Endothelial cell of umbilical vein (primary cell): ENCODE data around the gene CCHCR1. TPM values are rescaled to one million over a fixed set of nuclear protein-coding genes. Genes with fewer than 3 reads are reported as not detected.

ENCODE experiments used
- BruUV-seq: library from RNA; stranded (reverse); fragments of 400-500 nt; replicated peaks from 2 replicates; lab custom pipeline; 2021; lab: Mats Ljungman, UMichigan
- CTCF ChIA-PET: fragments of 300-600, 350-600 bp; sonication (Branson Sonifier 250); formaldehyde crosslinking; loops from one replicate; lab custom pipeline; 2021; ENCODE audit warnings: antibody characterized with exemption, inconsistent platforms; lab: Charles Lee
- POLR2A ChIA-PET: fragments of 300-600, 350-600 bp; sonication (Branson Sonifier 250); formaldehyde crosslinking; loops from one replicate; lab custom pipeline; 2021; ENCODE audit warnings: antibody characterized with exemption, inconsistent platforms; lab: Charles Lee
- DNase-seq: peaks from one replicate; pipeline ENCODE4 v3.0.0-alpha.2; 2011; ENCODE audit warnings: low read depth, low spot score
- FAIRE-seq: peaks from 2 replicates; lab custom pipeline; 2011; peaks lifted over from hg19 to GRCh38; lab: Jason Lieb, UNC
- H2AFZ ChIP-seq: 2 replicates; pipeline ENCODE4 v1.6.0; 2012; ENCODE audit warnings: low read depth, low read length, control low read depth, inconsistent platforms
- H3K27ac ChIP-seq: 2 replicates; pipeline ENCODE4 v1.5.1; 2011; ENCODE audit warnings: low read depth, mild to moderate bottlenecking, control low read depth, low read length, moderate library complexity; ENCODE audit not compliant: insufficient read depth
- H3K27me3 ChIP-seq, 2 experiments: 2 replicates each; pipeline versions ENCODE4 v1.6.0 to v1.6.1; 2011; ENCODE audit warnings: low read length in 2 of 2, mixed read lengths in 1 of 2; ENCODE audit not compliant: control insufficient read depth in 2 of 2, insufficient read depth in 2 of 2
- H3K36me3 ChIP-seq, 2 experiments: 2 replicates in 1 of 2; 3 replicates in 1 of 2; pipeline ENCODE4 v1.5.1; 2011; ENCODE audit warnings: low read length in 2 of 2, mild to moderate bottlenecking in 1 of 2, moderate library complexity in 1 of 2; ENCODE audit not compliant: control insufficient read depth in 2 of 2, insufficient read depth in 2 of 2; ENCODE audit errors: extremely low read depth in 1 of 2
- H3K4me1 ChIP-seq: 3 replicates; pipeline ENCODE4 v1.5.1; 2011; ENCODE audit warnings: mild to moderate bottlenecking, low read length; ENCODE audit not compliant: control insufficient read depth, insufficient read depth; ENCODE audit errors: extremely low read depth
- H3K4me2 ChIP-seq: 2 replicates; pipeline ENCODE4 v1.6.1; 2011; ENCODE audit warnings: low read length, control low read depth, mixed read lengths; ENCODE audit not compliant: insufficient read depth
- H3K4me3 ChIP-seq, 3 experiments: fragments of 200-600 bp in 1 of 3; sonication (generic), shearing (Covaris generic) in 1 of 3; replicated peaks in 1 of 3; 2 replicates each; pipeline ENCODE4 v1.5.1; 2011 to 2016; ENCODE audit warnings: control low read depth in 3 of 3, low read length in 3 of 3, mild to moderate bottlenecking in 2 of 3, inconsistent platforms in 1 of 3, low read depth in 1 of 3, moderate library complexity in 1 of 3; ENCODE audit not compliant: insufficient read depth in 1 of 3
- H3K79me2 ChIP-seq: 2 replicates; pipeline ENCODE4 v1.6.0; 2012; ENCODE audit warnings: low read length, inconsistent platforms; ENCODE audit not compliant: control insufficient read depth, insufficient read depth
- H3K9ac ChIP-seq: replicated peaks from 2 replicates; pipeline ENCODE3; 2011; ENCODE audit warnings: low read length, control low read depth; ENCODE audit not compliant: insufficient read depth; ENCODE audit errors: extremely low read depth
- H3K9me1 ChIP-seq: replicated peaks from 3 replicates; pipeline ENCODE4 v1.6.0; 2011; ENCODE audit warnings: mild to moderate bottlenecking, low read length; ENCODE audit not compliant: control insufficient read depth, insufficient read depth; ENCODE audit errors: extremely low read depth
- H3K9me3 ChIP-seq: replicated peaks from 2 replicates; pipeline ENCODE4 v1.5.1; 2012; ENCODE audit warnings: low read length, inconsistent platforms; ENCODE audit not compliant: control insufficient read depth, insufficient read depth
- H4K20me1 ChIP-seq: replicated peaks from 2 replicates; pipeline ENCODE3; 2011; ENCODE audit warnings: mild to moderate bottlenecking, low read length; ENCODE audit not compliant: control insufficient read depth, insufficient read depth; ENCODE audit errors: extremely low read depth
- CTCF ChIP-seq, 2 donors: IDR thresholded peaks; 1 replicate in 1 of 2; 2 replicates in 1 of 2; pipeline ENCODE4 v1.5.1; 2011; ENCODE audit warnings: low read length in 2 of 2, mild to moderate bottlenecking in 2 of 2, moderate library complexity in 2 of 2, control low read depth in 1 of 2, inconsistent platforms in 1 of 2, low read depth in 1 of 2; ENCODE audit not compliant: insufficient read depth in 1 of 2; ENCODE audit errors: extremely low read depth in 1 of 2
- EZH2 ChIP-seq: IDR thresholded peaks from 2 replicates; pipeline ENCODE4 v1.6.1; 2012; ENCODE audit warnings: borderline replicate concordance, low read depth, mild to moderate bottlenecking, moderate library complexity, low read length, inconsistent platforms; ENCODE audit not compliant: severe bottlenecking
- FOS ChIP-seq: IDR thresholded peaks from 2 replicates; pipeline ENCODE4 v1.6.1; 2011; ENCODE audit warnings: mild to moderate bottlenecking, low read length, moderate library complexity, borderline replicate concordance; ENCODE audit not compliant: insufficient read depth
- GATA2 ChIP-seq: IDR thresholded peaks from 2 replicates; pipeline ENCODE4 v1.7.0; 2011; ENCODE audit warnings: low read depth, mild to moderate bottlenecking, moderate library complexity, mixed read lengths, low read length; ENCODE audit not compliant: insufficient read length, insufficient read depth
- JUN ChIP-seq: IDR thresholded peaks from 2 replicates; pipeline ENCODE4 v1.6.1; 2011; ENCODE audit warnings: borderline replicate concordance, low read depth; ENCODE audit not compliant: insufficient read length, insufficient read depth
- MYC ChIP-seq: IDR thresholded peaks from one replicate; pipeline ENCODE4 v1.6.1; 2011; ENCODE audit warnings: mild to moderate bottlenecking, low read depth, low read length
- POLR2A ChIP-seq: IDR thresholded peaks from 2 replicates; pipeline ENCODE4 v1.6.1; 2012; ENCODE audit warnings: low read depth, mild to moderate bottlenecking, control low read depth, low read length
- POLR2AphosphoS5 ChIP-seq: IDR thresholded peaks from 2 replicates; pipeline ENCODE4 v1.6.1; 2012; ENCODE audit warnings: low read depth, mild to moderate bottlenecking, control low read depth, low read length, moderate library complexity; ENCODE audit not compliant: insufficient read depth
- dilution Hi-C: fragments of 300-500 bp; cut with MboI; formaldehyde crosslinking; loops from one replicate; pipeline ENCODE4 v1.15.0; 2019; ENCODE audit warnings: low sequenced_read_pairs; ENCODE audit not compliant: extremely low pct_ligation_motif_present
- intact Hi-C: fragments of 100-400 bp; cut with micrococcal nuclease; formaldehyde crosslinking; loops from one replicate; pipeline ENCODE4 v1.10.0; 2022
- polyA plus RNA-seq, 4 experiments: library from polyadenylated mRNA; depleted of rRNA in 3 of 4; stranded (reverse) in 3 of 4; unstranded in 1 of 4; fragments of >200 nt; gene quantifications; 2 replicates each; pipeline versions ENCODE4 v1.2.1 to v1.2.3, GENCODE V29; 2011 to 2012; ENCODE audit warnings: missing spikeins in 1 of 4
- total RNA-seq: library from RNA; stranded (reverse); gene quantifications from 2 replicates; pipeline ENCODE4 v1.2.3, GENCODE V29; 2021

The CCHCR1 gene
- total and polyA plus RNA-seq, 2 donors (not counting 3 experiments of a cell fraction or from before 2014, with no cell fraction given) = 12.8 to 23.2 TPM

GRCh38 chr6:31121131-31121790 lies 36.3 kb downstream of the CCHCR1 start:
- dilution Hi-C loops (no loop called here), intact Hi-C loops (no loop called here)
- no peak overlapping the region for H3K4me3 ChIP-seq
- no peaks in the 10 kb centered on the region for H3K9me3 ChIP-seq
- H3K27me3 ChIP-seq = no peaks in the 10 kb centered on the region
- H3K9me1 ChIP-seq = no peaks in the 10 kb centered on the region
- no peaks in the 10 kb centered on the region for H3K79me2 ChIP-seq
- no peak overlapping the region for H3K9ac ChIP-seq
- ChIA-PET POLR2A (no interaction called here), CTCF (interaction anchor here (0.9 to 1.0 kb wide), 2 partner anchors 34 to 51 kb away, joined by 3 read pairs; no protein-coding TSS in a partner anchor)
- no peak overlapping the region for H3K27ac ChIP-seq
- no peaks in the 10 kb centered on the region for H4K20me1 ChIP-seq
- no peak for TF ChIP-seq CTCF (IDR thresholded peaks at IDR 0.05; ENCODE audit: extremely low read depth in 1 of 2, insufficient read depth in 1 of 2, low read depth in 1 of 2, low read length in 2 of 2)
- no peak for TF ChIP-seq POLR2A
- no peak for TF ChIP-seq JUN
- TF ChIP-seq GATA2 = no peak
- no peak for TF ChIP-seq MYC
- TF ChIP-seq EZH2 = no peak
- no peak for TF ChIP-seq POLR2AphosphoS5
- no peak for TF ChIP-seq FOS
- no TSS peak for BruUV-seq
- H3K4me1 ChIP-seq = peaks cover 36% of the 10 kb centered on the region
- no peak overlapping the region for H3K4me2 ChIP-seq
- H3K36me3 ChIP-seq = no peaks in the 10 kb centered on the region
- no peak for FAIRE-seq
- H2AFZ ChIP-seq = no peak overlapping the region
- DNase-seq = no peak
